ENCODE data around the gene DFFB. TPM values are rescaled to one million over a fixed set of nuclear protein-coding genes. Genes with fewer than 3 reads are reported as not detected.

Gene DFFB
- total and polyA plus RNA-seq, 2 of the 4 experiments (the other 2 are of a cell fraction), result 6.5 to 7.3 TPM

- dilution Hi-C loops (cut with HindIII; ENCODE audit: low sequenced_read_pairs, unreplicated experiment), result no loop called here
- Histone ChIP-seq H2BK5ac (ENCODE audit: low read depth, low read length, poor library complexity, severe bottlenecking) (no peak overlapping the region), H3K27ac (ENCODE audit: insufficient read depth, low read length) (no peak overlapping the region), H2AK5ac (ENCODE audit: low read depth, low read length) (no peak overlapping the region), H3K9ac (ENCODE audit: low read depth, low read length) (no peak overlapping the region), H3K23ac (ENCODE audit: low read depth, low read length) (no peak overlapping the region), H4K5ac (ENCODE audit: low read depth, low read length) (no peak overlapping the region), H3K14ac (replicated peaks; ENCODE audit: low read depth, low read length) (no peak overlapping the region), H3K56ac (ENCODE audit: extremely low read depth, insufficient read depth, low read length) (no peak overlapping the region), H2AK9ac (replicated peaks; ENCODE audit: low read depth, low read length, poor library complexity) (no peak overlapping the region), H2BK120ac (ENCODE audit: low read depth, low read length) (no peak overlapping the region), H3K9me1 (ENCODE audit: insufficient read depth, low read length) (no peaks in the 10 kb centered on the region), H2AFZ (replicated peaks; ENCODE audit: low read length, poor library complexity) (no peak overlapping the region), H3K79me1 (ENCODE audit: low read depth in 1 of 2, low read length in 2 of 2) (no peaks in the 10 kb centered on the region; a peak in 1 of 4 replicates), H3K4me2 (ENCODE audit: low read depth, low read length) (no peak overlapping the region), H2BK20ac (ENCODE audit: low read depth, low read length) (no peak overlapping the region), H3K4me1 (ENCODE audit: control insufficient read depth, insufficient read depth, low read length) (no peaks in the 10 kb centered on the region), H3K4me3 (ENCODE audit: insufficient read depth, low read depth, low read length) (no peak overlapping the region), H3K18ac (ENCODE audit: low read depth, low read length) (no peak overlapping the region), H4K8ac (ENCODE audit: low read depth in 2 of 2, low read length in 2 of 2) (no peak overlapping the region), H3K4ac (ENCODE audit: low read depth, low read length) (no peak overlapping the region), H2BK15ac (ENCODE audit: low read depth, low read length) (no peak overlapping the region), H4K91ac (ENCODE audit: insufficient read depth, low read depth, low read length) (no peak overlapping the region), H3K36me3 (ENCODE audit: control insufficient read depth, insufficient read depth, low read length) (peaks cover 27% of the 10 kb centered on the region), H3K9me3 (ENCODE audit: control insufficient read depth, insufficient read depth, low read length) (no peaks in the 10 kb centered on the region), H3K27me3 (ENCODE audit: control insufficient read depth, insufficient read depth, low read length) (no peaks in the 10 kb centered on the region), H4K20me1 (ENCODE audit: insufficient read depth, low read length) (no peaks in the 10 kb centered on the region)
- TF ChIP-seq RAD21 (IDR thresholded peaks at IDR 0.05; ENCODE audit: low read length) (no peak), BHLHE40 (IDR thresholded peaks at IDR 0.05; ENCODE audit: low read depth, low read length) (no peak), FOS (IDR thresholded peaks at IDR 0.05; ENCODE audit: low read depth, low read length) (no peak), POLR2A (IDR thresholded peaks at IDR 0.05; ENCODE audit: low read depth, low read length) (no peak), SMC3 (IDR thresholded peaks at IDR 0.05; ENCODE audit: low read depth, low read length) (no peak), MAFK (IDR thresholded peaks at IDR 0.05; ENCODE audit: low read depth, low read length) (no peak), RCOR1 (IDR thresholded peaks at IDR 0.05; ENCODE audit: insufficient replicate concordance, low read length) (no peak), CEBPB (IDR thresholded peaks at IDR 0.05; ENCODE audit: low read depth, low read length) (no peak), NFE2L2 (IDR thresholded peaks at IDR 0.05; ENCODE audit: low read depth, low read length) (no peak), MAZ (IDR thresholded peaks at IDR 0.05; ENCODE audit: borderline replicate concordance, low read depth, low read length) (no peak), MXI1 (IDR thresholded peaks at IDR 0.05; ENCODE audit: borderline replicate concordance, low read depth, low read length) (no peak)
- TF ChIP-seq, protein P1, sequence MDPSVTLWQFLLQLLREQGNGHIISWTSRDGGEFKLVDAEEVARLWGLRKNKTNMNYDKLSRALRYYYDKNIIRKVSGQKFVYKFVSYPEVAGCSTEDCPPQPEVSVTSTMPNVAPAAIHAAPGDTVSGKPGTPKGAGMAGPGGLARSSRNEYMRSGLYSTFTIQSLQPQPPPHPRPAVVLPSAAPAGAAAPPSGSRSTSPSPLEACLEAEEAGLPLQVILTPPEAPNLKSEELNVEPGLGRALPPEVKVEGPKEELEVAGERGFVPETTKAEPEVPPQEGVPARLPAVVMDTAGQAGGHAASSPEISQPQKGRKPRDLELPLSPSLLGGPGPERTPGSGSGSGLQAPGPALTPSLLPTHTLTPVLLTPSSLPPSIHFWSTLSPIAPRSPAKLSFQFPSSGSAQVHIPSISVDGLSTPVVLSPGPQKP (IDR thresholded peaks at IDR 0.05; ENCODE audit: borderline replicate concordance, low read depth, low read length), result no peak
- TF ChIP-seq, protein P2, sequence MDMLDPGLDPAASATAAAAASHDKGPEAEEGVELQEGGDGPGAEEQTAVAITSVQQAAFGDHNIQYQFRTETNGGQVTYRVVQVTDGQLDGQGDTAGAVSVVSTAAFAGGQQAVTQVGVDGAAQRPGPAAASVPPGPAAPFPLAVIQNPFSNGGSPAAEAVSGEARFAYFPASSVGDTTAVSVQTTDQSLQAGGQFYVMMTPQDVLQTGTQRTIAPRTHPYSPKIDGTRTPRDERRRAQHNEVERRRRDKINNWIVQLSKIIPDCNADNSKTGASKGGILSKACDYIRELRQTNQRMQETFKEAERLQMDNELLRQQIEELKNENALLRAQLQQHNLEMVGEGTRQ (IDR thresholded peaks at IDR 0.05; ENCODE audit: low read depth, low read length), result no peak
- 90% methylated on average over 9 of the region's 13 CpGs; no CpG with 5 or more reads in 1 of the 2 experiments for WGBS, 2 experiments (ENCODE audit: extremely low coverage in 2 of 2, insufficient read length in 1 of 2)
- ATAC-seq (ENCODE audit: low read depth) (no peak), DNase-seq (no peak)
- BruUV-seq (replicated peaks), result no TSS peak
- in situ Hi-C loops (cut with MboI; ENCODE audit: low sequenced_read_pairs), result loop anchor here (5.0 kb wide), 1 partner anchor 53 kb away; no protein-coding TSS in a partner anchor
- ChIA-PET CTCF (no interaction called here), POLR2A (ENCODE audit: unreplicated experiment) (no interaction called here)
- intact Hi-C loops (cut with micrococcal nuclease), result no loop called here
These were observed 27.7 kb downstream of the DFFB start for GRCh38 chr1:3884966-3885365.
